Measurements from ENCODE around the gene MALL.

The MALL gene

DNA sequence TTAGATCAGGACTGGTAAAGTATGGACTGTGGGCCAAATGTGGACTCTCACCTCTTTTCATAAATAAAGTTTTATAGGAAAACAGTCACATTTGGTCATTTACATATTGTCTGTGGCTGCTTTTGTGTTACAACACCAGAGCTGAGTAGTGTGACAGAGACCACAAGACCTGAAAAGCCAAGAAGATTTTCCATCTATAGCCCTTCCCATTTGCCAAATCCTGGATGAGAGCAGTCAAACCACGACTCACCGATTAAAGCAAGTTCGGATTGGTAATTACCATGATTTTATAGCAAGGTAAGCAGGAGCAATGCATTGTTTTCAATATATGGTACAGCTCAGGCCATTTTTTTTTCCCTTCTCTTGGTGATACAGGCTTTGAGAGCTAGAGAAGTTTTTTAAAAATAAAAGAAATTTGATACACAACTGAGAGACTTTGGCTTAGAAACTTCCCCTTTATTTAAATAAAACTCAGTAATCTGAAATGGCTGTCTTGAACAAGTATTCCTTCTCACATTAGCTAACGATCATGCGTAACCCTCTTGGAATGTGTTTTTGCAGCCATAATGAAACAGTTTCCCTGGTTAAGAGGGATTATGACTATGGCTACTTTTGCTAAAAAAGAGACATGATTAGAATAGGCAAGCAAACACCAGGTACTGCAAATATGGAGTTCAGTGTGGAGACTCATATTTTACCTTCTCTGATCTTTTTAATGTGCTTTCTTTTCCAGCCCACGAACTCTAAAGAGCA is 9.5 kb upstream of the MALL start:
- H3K4me1 ChIP-seq, result peaks cover 0 to 4% (median 0%) of the 10 kb centered on the region in 4 donors
- H3K27ac ChIP-seq, result no peak overlapping the region
- peaks cover 0 to 2% of the 10 kb centered on the region in 2 donors for H3K27me3 ChIP-seq
- no peak overlapping the region for H3K4me3 ChIP-seq
- no peak for DNase-seq
- H3K9me3 ChIP-seq, result no peaks in the 10 kb centered on the region
- TF ChIP-seq CTCF (IDR thresholded peaks at IDR 0.05), result no peak
- intact Hi-C loops (cut with DNase I; ENCODE audit: low total_unique reads), result no loop called here
- H3K36me3 ChIP-seq, result peaks cover 0 to 24% (median 3%) of the 10 kb centered on the region in 3 donors

- H3K4me1 ChIP-seq, result peaks cover 0 to 4% (median 0%) of the 10 kb centered on the region in 4 donors
- H3K36me3 ChIP-seq, result peaks cover 0 to 15% (median 3%) of the 10 kb centered on the region in 3 donors
- peaks cover 0 to 2% of the 10 kb centered on the region in 2 donors for H3K27me3 ChIP-seq
- no peak for TF ChIP-seq CTCF (IDR thresholded peaks at IDR 0.05)
- H3K27ac ChIP-seq, result no peak overlapping the region
- intact Hi-C loops (cut with DNase I; ENCODE audit: low total_unique reads), result no loop called here
- H3K4me3 ChIP-seq, result no peak overlapping the region
- no peaks in the 10 kb centered on the region for H3K9me3 ChIP-seq
- DNase-seq, result no peak
These were observed 8.6 kb upstream of the MALL start for GRCh38 chr2:110124038-110124825.

DNA sequence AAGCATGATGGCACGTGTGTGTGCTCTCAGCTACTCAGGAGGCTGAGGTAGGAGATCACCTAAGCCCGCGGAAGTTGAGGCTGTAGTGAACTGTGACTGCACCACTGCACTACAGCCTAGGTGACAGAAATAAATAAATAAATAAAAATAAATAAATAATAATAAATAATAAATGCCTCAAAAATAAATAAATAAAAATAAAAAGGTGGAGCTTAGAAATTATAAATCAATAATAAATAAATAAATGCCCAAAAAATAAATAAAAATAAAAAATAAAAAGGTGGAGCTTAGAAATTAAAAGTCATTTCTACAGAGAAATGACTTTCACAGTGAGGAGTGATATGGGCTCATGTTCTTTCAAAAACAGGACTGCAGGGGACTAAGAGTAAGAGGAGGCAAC is 6.0 kb upstream of the MALL start:
- Histone ChIP-seq H3K4me3 (no peak overlapping the region), H3K27me3 (peaks cover 0 to 11% of the 10 kb centered on the region in 2 donors), H3K4me1 (peaks cover 0 to 8% (median 4%) of the 10 kb centered on the region in 4 donors), H3K27ac (no peak overlapping the region), H3K9me3 (no peaks in the 10 kb centered on the region), H3K36me3 (no peaks in the 10 kb centered on the region)
- no peak for DNase-seq
- TF ChIP-seq CTCF (IDR thresholded peaks at IDR 0.05), result no peak
- intact Hi-C loops (cut with DNase I; ENCODE audit: low total_unique reads), result no loop called here

DNA sequence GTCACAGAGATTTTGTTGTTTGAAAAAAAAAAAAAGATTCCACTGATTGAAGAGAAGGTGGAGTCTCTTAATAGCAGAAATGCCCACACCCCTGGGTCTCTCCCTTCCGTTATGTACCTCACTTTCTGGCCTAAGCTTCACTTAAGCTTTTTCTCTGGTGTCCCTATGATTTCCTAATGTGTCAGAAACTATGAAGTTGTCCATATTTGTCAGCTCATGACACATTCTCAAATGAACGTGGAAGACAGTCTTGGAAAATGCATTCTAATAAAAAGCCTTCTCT is 5.4 kb upstream of the MALL start:
- Histone ChIP-seq H3K27me3 (peaks cover 0 to 16% of the 10 kb centered on the region in 2 donors), H3K27ac (no peak overlapping the region), H3K4me3 (no peak overlapping the region), H3K9me3 (no peaks in the 10 kb centered on the region), H3K36me3 (no peaks in the 10 kb centered on the region), H3K4me1 (peaks cover 0 to 14% (median 10%) of the 10 kb centered on the region in 4 donors)
- TF ChIP-seq CTCF (IDR thresholded peaks at IDR 0.05), result no peak
- intact Hi-C loops (cut with DNase I; ENCODE audit: low total_unique reads), result no loop called here
- no peak for DNase-seq

DNA sequence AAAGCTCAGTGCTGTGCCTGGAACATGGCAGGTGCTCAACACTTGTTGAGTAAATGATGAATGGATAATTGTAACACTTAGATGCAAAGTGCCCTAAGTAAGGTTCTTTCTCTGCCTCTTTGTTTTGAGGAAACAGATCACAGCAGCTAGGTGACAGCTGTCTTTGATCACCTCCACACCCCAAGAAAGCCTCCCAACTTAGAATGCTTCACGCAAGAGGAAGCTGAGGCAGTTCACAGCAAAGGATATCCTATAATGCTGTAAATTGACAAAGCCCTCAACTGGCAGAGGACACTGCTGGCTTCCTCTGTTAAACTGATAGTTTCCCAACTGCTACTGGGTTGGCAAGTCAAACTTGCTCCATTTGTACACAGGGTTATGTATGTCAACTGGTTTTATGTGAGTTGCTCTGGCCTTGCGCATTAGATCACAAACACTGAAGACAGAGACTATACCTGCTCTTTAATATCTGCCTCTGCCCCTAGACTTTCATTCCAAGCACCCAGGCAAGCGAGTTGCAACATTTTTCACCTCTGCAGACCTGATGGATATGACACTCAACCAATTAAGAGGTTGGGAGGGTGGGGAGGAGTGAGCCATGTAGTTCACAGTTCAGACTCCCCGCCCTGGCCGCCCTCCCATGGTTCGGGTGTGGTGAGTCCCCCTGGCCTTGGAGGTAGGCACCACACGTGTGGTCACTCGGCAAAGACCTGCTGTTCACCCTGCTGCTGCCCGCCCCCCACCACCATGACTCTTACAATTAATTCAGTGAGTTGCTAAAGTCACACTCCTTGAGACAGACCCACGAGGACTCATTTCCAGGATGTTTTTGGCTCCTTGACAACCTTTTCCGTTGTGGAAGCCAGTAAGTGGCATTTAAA is 4.8 kb upstream of the MALL start:
- no peaks in the 10 kb centered on the region for H3K36me3 ChIP-seq
- H3K9me3 ChIP-seq, result no peaks in the 10 kb centered on the region
- no peak overlapping the region for H3K27ac ChIP-seq
- peaks cover 0 to 22% of the 10 kb centered on the region in 2 donors for H3K27me3 ChIP-seq
- intact Hi-C loops (cut with DNase I; ENCODE audit: low total_unique reads), result no loop called here
- no peak overlapping the region for H3K4me3 ChIP-seq
- peaks cover 0 to 19% (median 16%) of the 10 kb centered on the region in 4 donors for H3K4me1 ChIP-seq
- TF ChIP-seq CTCF (IDR thresholded peaks at IDR 0.05), result no peak
- DNase-seq, result no peak

Data from tibial artery (tissue), 4 donors.